ENCODE results near the gene RABEPK. TPM values are rescaled to one million over a fixed set of nuclear protein-coding genes. Genes with fewer than 3 reads are reported as not detected.
"Not testable (repeated sequence)": the region's sequence is repeated elsewhere in the genome, so short reads cannot be mapped to it uniquely, and the experiment has no call there.

The RABEPK gene
- polyA plus RNA-seq, 2 donors = 10.8 to 17.7 TPM

DNA sequence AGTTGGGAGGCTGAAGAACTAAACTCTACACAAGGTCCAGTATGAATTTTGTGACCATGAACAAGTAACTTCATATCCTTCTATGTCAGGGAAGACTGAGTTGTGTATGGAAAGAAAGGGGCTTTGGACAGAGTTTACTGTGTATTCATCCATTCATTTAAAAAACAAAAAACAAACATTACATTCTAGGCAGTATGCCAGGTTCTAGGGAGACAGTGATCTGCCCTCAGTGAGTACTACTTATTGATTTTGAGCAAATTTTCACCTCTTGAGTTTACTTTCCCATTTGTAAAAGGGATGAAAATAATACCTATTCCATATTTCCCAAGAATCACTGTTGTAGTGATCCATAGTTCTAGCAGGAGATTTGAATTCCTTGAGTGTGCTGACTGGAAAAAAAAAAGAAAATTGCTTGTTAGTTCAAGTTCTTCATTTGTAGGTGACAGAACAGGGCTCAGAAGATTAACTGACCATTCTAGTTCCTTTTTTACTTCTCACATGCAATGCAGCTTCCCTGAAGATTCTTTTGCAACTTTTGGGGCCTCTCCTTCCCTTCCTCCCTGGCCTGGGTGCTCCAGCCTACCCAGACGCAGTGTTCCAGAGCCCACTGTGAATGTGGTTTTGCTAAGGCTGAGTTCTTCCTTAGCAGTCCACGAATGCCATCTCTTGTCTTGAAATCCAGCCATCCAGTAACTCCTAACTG is 58.6 kb downstream of the RABEPK start:
- Histone ChIP-seq H3K27ac (ENCODE audit: low read depth in 2 of 2, low read length in 1 of 2) (no peak overlapping the region), H3K27me3 (ENCODE audit: control insufficient read depth in 1 of 2, insufficient read depth in 2 of 2, low read length in 2 of 2) (no peaks in the 10 kb centered on the region), H3K4me1 (ENCODE audit: control insufficient read depth in 2 of 2, insufficient read depth in 2 of 2, low read length in 1 of 2) (peaks cover 3% of the 10 kb centered on the region in 2 donors), H3K4me3 (ENCODE audit: low read depth in 1 of 2, low read length in 2 of 2) (no peak overlapping the region), H3K9me3 (ENCODE audit: control insufficient read depth in 2 of 2, insufficient read depth in 1 of 2, low read depth in 1 of 2, low read length in 1 of 2) (no peaks in the 10 kb centered on the region), H3K36me3 (ENCODE audit: control insufficient read depth in 2 of 2, insufficient read depth in 2 of 2, low read length in 1 of 2) (peaks cover 0 to 3% of the 10 kb centered on the region in 2 donors)
- WGBS, 2 donors = 65 to 68% methylated on average over 2 of the region's 2 CpGs

DNA sequence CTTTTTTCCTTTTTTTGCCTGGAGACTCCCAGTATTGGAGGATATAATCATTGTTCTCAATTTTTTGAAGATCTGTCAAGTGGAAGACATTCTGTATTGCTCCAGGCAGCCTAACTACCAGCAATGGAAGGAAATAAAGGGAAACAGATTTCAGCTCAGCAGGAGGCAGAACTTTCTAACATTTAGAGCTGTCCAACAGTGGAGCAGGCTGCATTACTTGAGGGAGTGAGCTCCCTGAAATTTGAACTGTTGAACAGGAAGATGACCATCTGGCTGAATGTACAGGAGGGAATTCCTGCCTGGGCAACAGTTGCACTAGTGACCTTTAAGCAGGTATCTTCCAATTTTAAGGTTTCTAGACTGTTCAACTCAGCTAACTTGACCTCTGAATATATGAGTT is 60.2 kb downstream of the RABEPK start:
- Histone ChIP-seq H3K27ac (ENCODE audit: low read depth in 2 of 2, low read length in 1 of 2) (no peak overlapping the region), H3K27me3 (ENCODE audit: control insufficient read depth in 1 of 2, insufficient read depth in 2 of 2, low read length in 2 of 2) (no peaks in the 10 kb centered on the region), H3K9me3 (ENCODE audit: control insufficient read depth in 2 of 2, insufficient read depth in 1 of 2, low read depth in 1 of 2, low read length in 1 of 2) (no peaks in the 10 kb centered on the region), H3K4me3 (ENCODE audit: low read depth in 1 of 2, low read length in 2 of 2) (no peak overlapping the region), H3K36me3 (ENCODE audit: control insufficient read depth in 2 of 2, insufficient read depth in 2 of 2, low read length in 1 of 2) (peaks cover 0 to 3% of the 10 kb centered on the region in 2 donors), H3K4me1 (ENCODE audit: control insufficient read depth in 2 of 2, insufficient read depth in 2 of 2, low read length in 1 of 2) (peaks cover 3% of the 10 kb centered on the region in 2 donors)

DNA sequence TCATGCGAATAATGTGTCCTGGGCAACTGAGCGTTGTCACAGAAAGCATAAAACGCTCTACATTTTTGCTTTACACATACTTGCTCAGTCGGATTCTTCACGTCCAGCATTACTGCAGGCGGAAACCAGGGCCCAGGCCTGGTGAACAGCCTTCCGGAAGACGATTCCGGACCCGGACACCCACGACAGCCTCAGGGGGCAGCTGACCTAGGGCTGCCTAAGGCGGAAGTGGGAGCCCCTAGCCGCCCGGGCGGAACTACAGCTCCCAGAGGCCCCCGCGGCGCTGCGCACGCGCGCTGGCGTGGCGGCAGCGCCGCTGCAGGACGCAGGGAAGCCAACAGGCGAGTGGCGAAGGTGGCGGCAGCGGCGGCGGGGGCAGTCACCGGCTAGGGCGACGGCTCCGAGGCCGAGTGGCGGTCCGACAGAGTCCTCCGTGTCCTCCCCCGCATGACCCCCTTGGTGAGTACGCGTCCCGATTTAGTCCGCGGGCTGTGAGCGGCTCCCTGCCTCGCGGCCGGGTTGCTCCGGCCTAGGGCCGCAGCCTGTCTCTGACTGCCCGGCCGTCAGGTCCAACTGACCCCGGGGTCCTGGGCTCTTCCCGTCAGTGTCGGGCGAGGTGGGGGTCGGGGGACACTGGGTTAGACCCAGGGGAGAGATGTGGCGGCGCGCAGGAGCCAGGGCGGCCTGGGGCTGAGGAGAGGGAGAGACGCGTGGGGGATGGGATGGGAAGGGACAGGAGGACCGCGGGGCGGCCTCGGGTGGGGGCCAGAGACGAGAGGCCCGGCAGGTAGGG is 61.4 kb downstream of the RABEPK start, which contains the start of gene GAPVD1:
TSS of gene GAPVD1 (plus strand) at position 326 of the 793 bp plus-strand sequence. CDS start 37,096 bp downstream, outside the sequence.
- Histone ChIP-seq H3K4me1 (ENCODE audit: control insufficient read depth in 2 of 2, insufficient read depth in 2 of 2, low read length in 1 of 2) (peaks cover 3% of the 10 kb centered on the region in 2 donors), H3K4me3 (ENCODE audit: low read depth in 1 of 2, low read length in 2 of 2) (peak within 1 kb of the TSS; percentile 78 to 95), H3K9me3 (ENCODE audit: control insufficient read depth in 2 of 2, insufficient read depth in 1 of 2, low read depth in 1 of 2, low read length in 1 of 2) (no peaks in the 10 kb centered on the region), H3K36me3 (ENCODE audit: control insufficient read depth in 2 of 2, insufficient read depth in 2 of 2, low read length in 1 of 2) (peaks cover 0 to 3% of the 10 kb centered on the region in 2 donors), H3K27ac (ENCODE audit: low read depth in 2 of 2, low read length in 1 of 2) (peak within 1 kb of the TSS; percentile 82 to 96), H3K27me3 (ENCODE audit: control insufficient read depth in 1 of 2, insufficient read depth in 2 of 2, low read length in 2 of 2) (no peaks in the 10 kb centered on the region)
- 2% methylated on average over 68 to 72 of the region's 72 CpGs for WGBS, 2 donors

DNA sequence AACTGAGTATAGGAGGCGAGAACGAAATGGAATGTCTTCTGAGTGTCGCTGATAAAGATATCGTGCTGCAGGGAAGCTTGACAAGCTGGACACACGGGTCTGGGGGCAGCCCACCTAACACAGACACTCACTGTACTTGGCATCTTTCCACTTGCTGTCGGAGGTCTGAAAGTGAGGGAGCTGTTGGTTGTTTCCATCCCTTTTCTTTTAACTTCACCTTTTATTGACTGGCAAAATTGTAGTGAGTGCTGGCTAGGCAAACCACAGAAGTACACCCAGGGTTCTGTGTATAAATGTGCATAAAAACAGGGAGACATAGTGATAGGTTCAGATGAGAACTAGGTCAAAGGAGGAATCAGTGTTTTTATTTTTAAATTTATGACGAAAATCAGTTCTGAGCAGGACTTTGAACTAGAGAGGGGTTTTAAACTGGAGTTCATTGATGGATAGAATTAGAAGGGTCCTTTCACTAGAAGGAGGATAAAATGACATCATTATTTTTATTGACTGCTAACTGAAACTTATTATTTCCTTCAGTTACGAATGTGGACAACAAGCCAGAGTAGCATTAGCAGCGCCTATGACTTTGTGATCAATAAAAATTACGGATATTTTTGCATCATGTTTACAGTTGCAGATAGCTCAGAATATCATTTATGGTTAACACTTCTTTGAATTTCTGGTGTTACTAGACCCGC is 62.1 kb downstream of the RABEPK start:
- 18 to 20% methylated on average over 11 of the region's 11 CpGs for WGBS, 2 donors
- H3K4me1 ChIP-seq (ENCODE audit: control insufficient read depth in 2 of 2, insufficient read depth in 2 of 2, low read length in 1 of 2) = peaks cover 3% of the 10 kb centered on the region in 2 donors
- H3K27ac ChIP-seq (ENCODE audit: low read depth in 2 of 2, low read length in 1 of 2) = peak overlapping the region in 1 of 2 donors; percentile 96
- H3K36me3 ChIP-seq (ENCODE audit: control insufficient read depth in 2 of 2, insufficient read depth in 2 of 2, low read length in 1 of 2) = peaks cover 0 to 3% of the 10 kb centered on the region in 2 donors
- no peaks in the 10 kb centered on the region for H3K27me3 ChIP-seq (ENCODE audit: control insufficient read depth in 1 of 2, insufficient read depth in 2 of 2, low read length in 2 of 2)
- H3K9me3 ChIP-seq (ENCODE audit: control insufficient read depth in 2 of 2, insufficient read depth in 1 of 2, low read depth in 1 of 2, low read length in 1 of 2) = no peaks in the 10 kb centered on the region
- H3K4me3 ChIP-seq (ENCODE audit: low read depth in 1 of 2, low read length in 2 of 2) = peak overlapping the region; percentile 78 to 95

DNA sequence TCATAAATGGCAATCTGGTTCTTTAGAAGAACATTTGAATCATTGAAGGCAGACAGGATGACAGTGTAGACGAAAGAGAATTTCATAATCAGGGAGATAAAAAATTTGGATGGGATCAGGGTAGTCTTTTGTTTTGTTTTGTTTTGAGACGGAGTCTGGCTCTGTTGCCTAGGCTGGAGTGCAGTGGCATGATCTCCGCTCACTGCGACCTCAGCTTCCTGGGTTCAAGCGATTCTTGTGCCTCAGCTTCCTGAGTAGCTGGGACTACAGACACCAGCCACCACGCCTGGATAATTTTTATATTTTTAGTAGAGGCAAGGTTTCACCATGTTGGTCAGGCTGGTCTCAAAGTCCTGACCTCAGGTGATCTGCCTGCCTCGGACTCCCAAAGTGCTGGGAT is 63.7 kb downstream of the RABEPK start:
- H3K4me3 ChIP-seq (ENCODE audit: low read depth in 1 of 2, low read length in 2 of 2); H3K27ac ChIP-seq (ENCODE audit: low read depth in 2 of 2, low read length in 1 of 2); H3K36me3 ChIP-seq (ENCODE audit: control insufficient read depth in 2 of 2, insufficient read depth in 2 of 2, low read length in 1 of 2); H3K4me1 ChIP-seq (ENCODE audit: control insufficient read depth in 2 of 2, insufficient read depth in 2 of 2, low read length in 1 of 2); H3K27me3 ChIP-seq (ENCODE audit: control insufficient read depth in 1 of 2, insufficient read depth in 2 of 2, low read length in 2 of 2); H3K9me3 ChIP-seq (ENCODE audit: control insufficient read depth in 2 of 2, insufficient read depth in 1 of 2, low read depth in 1 of 2, low read length in 1 of 2): not testable (repeated sequence)
- WGBS, 2 donors = 75 to 82% methylated on average over 7 of the region's 7 CpGs

DNA sequence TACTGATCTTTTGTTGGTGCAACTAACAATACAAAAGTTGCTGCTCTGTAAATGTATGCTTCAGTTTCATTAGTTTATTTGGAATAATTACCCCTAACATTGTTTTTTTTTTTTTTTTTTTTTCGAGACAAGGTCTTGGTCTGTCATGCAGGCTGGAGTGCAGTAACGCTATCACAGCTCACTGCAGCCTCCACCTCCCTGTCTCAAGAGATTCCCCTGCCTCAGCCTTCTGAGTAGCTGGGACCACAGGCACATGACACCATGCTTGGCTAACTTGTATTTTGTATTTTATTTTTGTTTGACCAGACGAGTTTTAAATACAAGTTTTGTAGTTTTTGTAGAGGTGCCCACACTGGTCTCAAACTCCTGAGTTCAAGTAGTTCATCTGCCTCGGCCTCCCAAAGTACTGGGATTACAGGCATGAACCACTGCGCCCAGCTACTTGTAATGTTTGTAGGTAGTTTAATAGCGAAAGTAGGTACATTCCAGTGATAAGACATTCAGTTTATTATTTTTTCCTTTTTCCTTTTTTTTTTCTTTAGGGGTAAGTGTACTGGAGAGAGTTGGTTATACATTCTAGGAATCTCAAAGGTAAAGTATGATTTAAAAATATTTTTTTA is 68.2 kb downstream of the RABEPK start:
- 70 to 82% methylated on average over 6 of the region's 6 CpGs for WGBS, 2 donors
- Histone ChIP-seq H3K27ac (ENCODE audit: low read depth in 2 of 2, low read length in 1 of 2) (no peak overlapping the region), H3K4me3 (ENCODE audit: low read depth in 1 of 2, low read length in 2 of 2) (no peak overlapping the region), H3K4me1 (ENCODE audit: control insufficient read depth in 2 of 2, insufficient read depth in 2 of 2, low read length in 1 of 2) (peaks cover 2 to 3% of the 10 kb centered on the region in 2 donors), H3K27me3 (ENCODE audit: control insufficient read depth in 1 of 2, insufficient read depth in 2 of 2, low read length in 2 of 2) (no peaks in the 10 kb centered on the region), H3K36me3 (ENCODE audit: control insufficient read depth in 2 of 2, insufficient read depth in 2 of 2, low read length in 1 of 2) (peaks cover 0 to 2% of the 10 kb centered on the region in 2 donors), H3K9me3 (ENCODE audit: control insufficient read depth in 2 of 2, insufficient read depth in 1 of 2, low read depth in 1 of 2, low read length in 1 of 2) (no peaks in the 10 kb centered on the region)

DNA sequence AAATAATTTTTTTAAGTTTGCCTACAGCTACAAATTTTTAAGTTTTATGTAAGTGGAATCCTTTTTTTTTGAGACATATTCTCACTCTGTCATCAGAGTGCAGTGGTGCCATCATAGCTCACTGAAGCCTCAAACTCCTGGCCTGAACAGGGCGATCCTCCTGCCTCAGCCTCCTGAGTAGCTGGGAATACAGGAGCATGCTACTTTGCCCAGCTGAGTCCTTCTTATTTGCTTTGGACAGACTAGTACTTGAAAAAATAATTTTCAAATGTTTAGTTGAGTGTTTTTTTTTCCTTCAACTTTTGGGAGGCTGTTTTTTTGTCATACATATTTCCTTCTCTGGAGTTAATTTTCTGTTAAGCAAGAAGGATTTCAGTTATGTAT is 68.7 kb downstream of the RABEPK start:
- H3K9me3 ChIP-seq (ENCODE audit: control insufficient read depth in 2 of 2, insufficient read depth in 1 of 2, low read depth in 1 of 2, low read length in 1 of 2) = no peaks in the 10 kb centered on the region
- no peak overlapping the region for H3K4me3 ChIP-seq (ENCODE audit: low read depth in 1 of 2, low read length in 2 of 2)
- 84 to 91% methylated on average over 1 of the region's 1 CpG for WGBS, 2 donors
- no peak overlapping the region for H3K27ac ChIP-seq (ENCODE audit: low read depth in 2 of 2, low read length in 1 of 2)
- H3K27me3 ChIP-seq (ENCODE audit: control insufficient read depth in 1 of 2, insufficient read depth in 2 of 2, low read length in 2 of 2) = no peaks in the 10 kb centered on the region
- no peaks in the 10 kb centered on the region for H3K4me1 ChIP-seq (ENCODE audit: control insufficient read depth in 2 of 2, insufficient read depth in 2 of 2, low read length in 1 of 2)
- no peaks in the 10 kb centered on the region for H3K36me3 ChIP-seq (ENCODE audit: control insufficient read depth in 2 of 2, insufficient read depth in 2 of 2, low read length in 1 of 2)

DNA sequence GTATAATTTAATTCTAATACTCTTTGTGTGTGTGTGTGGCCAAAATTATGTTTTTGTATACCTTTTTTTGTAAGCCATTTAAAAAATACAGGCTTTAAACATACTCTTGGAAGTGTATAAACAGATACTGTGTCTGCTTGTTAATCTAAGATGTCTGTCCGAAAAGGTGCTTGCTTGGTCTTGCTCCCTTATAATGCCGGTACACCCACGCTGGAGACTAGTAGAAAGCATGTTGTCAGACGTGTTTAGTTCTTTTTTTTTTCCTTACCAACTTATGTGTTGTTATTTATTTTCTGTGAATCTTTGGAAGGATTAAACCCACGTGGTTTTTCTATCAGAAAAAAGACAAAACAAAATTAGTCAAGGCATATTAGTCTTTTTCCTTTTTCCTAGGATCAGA is 70.7 kb downstream of the RABEPK start:
- Histone ChIP-seq H3K4me1 (ENCODE audit: control insufficient read depth in 2 of 2, insufficient read depth in 2 of 2, low read length in 1 of 2) (no peaks in the 10 kb centered on the region), H3K27ac (ENCODE audit: low read depth in 2 of 2, low read length in 1 of 2) (peak overlapping the region in 1 of 2 donors; percentile 20)

DNA sequence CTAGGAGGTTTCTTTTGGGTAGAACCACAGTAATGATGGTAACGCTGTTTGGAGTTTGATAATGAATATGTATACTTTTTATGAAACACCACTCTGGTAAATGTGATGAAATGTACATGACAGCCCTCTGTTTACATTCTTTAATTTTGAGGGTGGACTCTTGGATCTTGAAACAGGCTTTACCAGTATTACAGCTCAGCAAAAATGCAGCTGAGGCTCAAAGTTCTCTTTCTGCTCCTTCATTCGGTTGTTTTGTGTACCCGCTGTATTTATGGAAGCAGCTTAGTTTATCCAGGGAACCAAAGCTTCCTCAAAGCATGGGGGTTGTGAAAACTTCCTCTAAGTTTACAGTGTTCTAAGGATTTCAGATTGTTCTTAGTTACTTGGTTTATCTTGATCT is 72.4 kb downstream of the RABEPK start:
- Histone ChIP-seq H3K4me3 (ENCODE audit: low read depth in 1 of 2, low read length in 2 of 2) (no peak overlapping the region), H3K4me1 (ENCODE audit: control insufficient read depth in 2 of 2, insufficient read depth in 2 of 2, low read length in 1 of 2) (no peaks in the 10 kb centered on the region), H3K27ac (ENCODE audit: low read depth in 2 of 2, low read length in 1 of 2) (peak overlapping the region in 1 of 2 donors; percentile 21), H3K27me3 (ENCODE audit: control insufficient read depth in 1 of 2, insufficient read depth in 2 of 2, low read length in 2 of 2) (no peaks in the 10 kb centered on the region), H3K9me3 (ENCODE audit: control insufficient read depth in 2 of 2, insufficient read depth in 1 of 2, low read depth in 1 of 2, low read length in 1 of 2) (no peaks in the 10 kb centered on the region), H3K36me3 (ENCODE audit: control insufficient read depth in 2 of 2, insufficient read depth in 2 of 2, low read length in 1 of 2) (no peaks in the 10 kb centered on the region)
- 31 to 32% methylated on average over 3 of the region's 3 CpGs for WGBS, 2 donors

More for the DNA sequence above, 70.7 kb downstream of the RABEPK start:
- 40 to 57% methylated on average over 5 of the region's 5 CpGs for WGBS, 2 donors
- H3K27me3 ChIP-seq (ENCODE audit: control insufficient read depth in 1 of 2, insufficient read depth in 2 of 2, low read length in 2 of 2) = no peaks in the 10 kb centered on the region
- H3K4me3 ChIP-seq (ENCODE audit: low read depth in 1 of 2, low read length in 2 of 2) = no peak overlapping the region
- H3K36me3 ChIP-seq (ENCODE audit: control insufficient read depth in 2 of 2, insufficient read depth in 2 of 2, low read length in 1 of 2) = no peaks in the 10 kb centered on the region
- H3K9me3 ChIP-seq (ENCODE audit: control insufficient read depth in 2 of 2, insufficient read depth in 1 of 2, low read depth in 1 of 2, low read length in 1 of 2) = no peaks in the 10 kb centered on the region
